H1 (cell line): Measurements from ENCODE around the gene CACNG4. TPM values are rescaled to one million over a fixed set of nuclear protein-coding genes. Genes with fewer than 3 reads are reported as not detected.

ENCODE experiments used
- CTCF ChIA-PET: fragments of 300-600 bp; sonication (Branson Sonifier 250); formaldehyde crosslinking; loops from one replicate; lab custom pipeline; 2021; ENCODE audit not compliant: partially characterized antibody; lab: Charles Lee
- POLR2A ChIA-PET: fragments of 300-600 bp; sonication (Branson Sonifier 250); formaldehyde crosslinking; loops from one replicate; lab custom pipeline; 2021; ENCODE audit warnings: inconsistent platforms; ENCODE audit not compliant: partially characterized antibody; lab: Charles Lee
- DNase-seq, 2 experiments: peaks; one replicate each; pipeline versions ENCODE4 v3.0.0 to v3.0.0-alpha.2; 2010 to 2022; ENCODE audit warnings: low spot score in 2 of 2, low read depth in 1 of 2, mixed read lengths in 1 of 2
- FAIRE-seq: peaks from 2 replicates; lab custom pipeline; 2011; peaks lifted over from hg19 to GRCh38; lab: Jason Lieb, UNC
- H2AFZ ChIP-seq: 2 replicates; pipeline ENCODE4 v1.8.1; 2012; ENCODE audit warnings: low read length, inconsistent platforms
- H2AK5ac ChIP-seq: 2 replicates; pipeline ENCODE4 v1.6.1; 2013; ENCODE audit warnings: low read depth, low read length
- H2BK120ac ChIP-seq: replicated peaks from 2 replicates; pipeline ENCODE3; 2013; ENCODE audit warnings: low read depth, low read length, inconsistent platforms
- H2BK12ac ChIP-seq: 2 replicates; pipeline ENCODE4 v1.6.1; 2013; ENCODE audit warnings: low read depth, low read length
- H2BK15ac ChIP-seq: 2 replicates; pipeline ENCODE4 v1.6.1; 2013; ENCODE audit warnings: low read length
- H2BK20ac ChIP-seq: 2 replicates; pipeline ENCODE4 v1.6.1; 2013; ENCODE audit warnings: low read length
- H2BK5ac ChIP-seq: 2 replicates; pipeline ENCODE4 v1.6.1; 2013; ENCODE audit warnings: low read depth, low read length
- H3K14ac ChIP-seq: 2 replicates; pipeline ENCODE4 v1.6.1; 2013; ENCODE audit warnings: inconsistent platforms; ENCODE audit not compliant: insufficient read length
- H3K18ac ChIP-seq: 2 replicates; pipeline ENCODE4 v1.6.1; 2013; ENCODE audit warnings: low read length; ENCODE audit errors: extremely low read depth
- H3K23ac ChIP-seq: 2 replicates; pipeline ENCODE4 v1.6.1; 2013; ENCODE audit warnings: inconsistent platforms; ENCODE audit not compliant: insufficient read length
- H3K23me2 ChIP-seq: 2 replicates; pipeline ENCODE4 v1.6.1; 2013; ENCODE audit warnings: low read depth, low read length
- H3K27ac ChIP-seq: 2 replicates; pipeline ENCODE4 v1.6.1; 2011; ENCODE audit warnings: low read depth, low read length, inconsistent platforms
- H3K27me3 ChIP-seq, 4 experiments: replicated peaks in 1 of 4; 1 replicate in 1 of 4; 2 replicates in 3 of 4; pipeline versions ENCODE4 v1.6.1 to v1.8.1; 2011 to 2013; ENCODE audit warnings: low read length in 3 of 4, mild to moderate bottlenecking in 3 of 4, inconsistent platforms in 2 of 4, mixed read lengths in 2 of 4, moderate library complexity in 1 of 4; ENCODE audit not compliant: control insufficient read depth in 3 of 4, insufficient read depth in 3 of 4; ENCODE audit errors: extremely low read depth in 1 of 4
- H3K36me3 ChIP-seq, 4 experiments: 2 replicates each; pipeline versions ENCODE4 v1.6.1 to v1.8.1; 2011 to 2013; ENCODE audit warnings: mild to moderate bottlenecking in 4 of 4, low read length in 3 of 4, moderate library complexity in 2 of 4, control low read depth in 1 of 4, inconsistent platforms in 1 of 4; ENCODE audit not compliant: insufficient read depth in 4 of 4, control insufficient read depth in 2 of 4
- H3K4ac ChIP-seq: replicated peaks from 2 replicates; pipeline ENCODE3; 2013; ENCODE audit warnings: low read length, low read depth, mixed read lengths, inconsistent platforms; ENCODE audit not compliant: insufficient read length
- H3K4me1 ChIP-seq, 4 experiments: replicated peaks in 1 of 4; 1 replicate in 1 of 4; 2 replicates in 3 of 4; pipeline versions ENCODE4 v1.6.1 to v1.8.1; 2011 to 2013; ENCODE audit warnings: low read length in 3 of 4, inconsistent platforms in 2 of 4, mixed read lengths in 1 of 4; ENCODE audit not compliant: insufficient read depth in 4 of 4, control insufficient read depth in 3 of 4
- H3K4me2 ChIP-seq, 2 experiments: 2 replicates each; pipeline versions ENCODE4 v1.6.1 to v1.8.1; 2011 to 2013; ENCODE audit warnings: low read depth in 2 of 2, low read length in 2 of 2, control low read depth in 1 of 2, inconsistent platforms in 1 of 2, mild to moderate bottlenecking in 1 of 2; ENCODE audit not compliant: insufficient read depth in 1 of 2
- H3K4me3 ChIP-seq, 4 experiments: fragments of 200-600, 300-600 bp in 1 of 4; sonication (generic), shearing (Covaris generic), sonication (Bioruptor Twin) in 1 of 4; 2 replicates each; pipeline versions ENCODE4 v1.5.1 to v1.8.1; 2011 to 2016; ENCODE audit warnings: low read length in 4 of 4, low read depth in 3 of 4, control low read depth in 2 of 4, inconsistent platforms in 2 of 4, mild to moderate bottlenecking in 2 of 4, mixed read lengths in 1 of 4, moderate library complexity in 1 of 4; ENCODE audit not compliant: insufficient read depth in 2 of 4; ENCODE audit errors: extremely low read depth in 1 of 4
- H3K56ac ChIP-seq: replicated peaks from 2 replicates; pipeline ENCODE3; 2013; ENCODE audit warnings: low read depth, mild to moderate bottlenecking, mixed read lengths, low read length, inconsistent platforms; ENCODE audit not compliant: insufficient read length
- H3K79me1 ChIP-seq: 2 replicates; pipeline ENCODE4 v1.6.1; 2013; ENCODE audit warnings: low read depth, low read length, control low read depth
- H3K79me2 ChIP-seq, 2 experiments: 2 replicates each; pipeline versions ENCODE4 v1.6.1 to v1.8.1; 2012 to 2013; ENCODE audit warnings: low read length in 2 of 2, mild to moderate bottlenecking in 2 of 2, inconsistent platforms in 1 of 2; ENCODE audit not compliant: insufficient read depth in 2 of 2, control insufficient read depth in 1 of 2
- H3K9ac ChIP-seq, 4 experiments: replicated peaks in 1 of 4; 1 replicate in 1 of 4; 2 replicates in 3 of 4; pipeline versions ENCODE4 v1.6.1 to v1.8.1; 2011 to 2013; ENCODE audit warnings: low read depth in 3 of 4, low read length in 3 of 4, control low read depth in 2 of 4, mild to moderate bottlenecking in 2 of 4, moderate library complexity in 2 of 4, inconsistent platforms in 1 of 4; ENCODE audit errors: extremely low read depth in 1 of 4
- H3K9me3 ChIP-seq, 2 experiments: 2 replicates each; pipeline versions ENCODE4 v1.6.1 to v1.8.1; 2012 to 2013; ENCODE audit warnings: mild to moderate bottlenecking in 2 of 2, moderate library complexity in 2 of 2, control low read depth in 1 of 2, inconsistent platforms in 1 of 2, low read depth in 1 of 2, low read length in 1 of 2, mixed read lengths in 1 of 2; ENCODE audit not compliant: insufficient read depth in 2 of 2
- H4K20me1 ChIP-seq, 2 experiments: replicated peaks in 1 of 2; 2 replicates each; pipeline versions ENCODE3 to v1.8.1; 2011 to 2013; ENCODE audit warnings: inconsistent platforms in 2 of 2, low read length in 2 of 2, mild to moderate bottlenecking in 1 of 2; ENCODE audit not compliant: insufficient read depth in 2 of 2, control insufficient read depth in 1 of 2
- H4K5ac ChIP-seq: 2 replicates; pipeline ENCODE4 v1.6.1; 2013; ENCODE audit warnings: low read length, low read depth, mixed read lengths, inconsistent platforms; ENCODE audit not compliant: insufficient read length
- H4K8ac ChIP-seq: 2 replicates; pipeline ENCODE4 v1.8.0; 2013; ENCODE audit warnings: mild to moderate bottlenecking, moderate library complexity, low read length, inconsistent platforms; ENCODE audit not compliant: insufficient read depth; ENCODE audit errors: extremely low read depth
- H4K91ac ChIP-seq: replicated peaks from 2 replicates; pipeline ENCODE3; 2013; ENCODE audit warnings: low read length, mixed read lengths, inconsistent platforms; ENCODE audit not compliant: insufficient read length
- BRCA1 ChIP-seq: IDR thresholded peaks from 2 replicates; pipeline ENCODE4 v1.6.1; 2012; ENCODE audit warnings: low read depth, low read length, improper control_type of control experiment
- CHD1 ChIP-seq: IDR thresholded peaks from 2 replicates; pipeline ENCODE4 v1.6.1; 2012; ENCODE audit warnings: low read depth, low read length, improper control_type of control experiment
- GABPA ChIP-seq: IDR thresholded peaks from 2 replicates; pipeline ENCODE4 v1.6.1; 2011; ENCODE audit warnings: mild to moderate bottlenecking, low read length, moderate library complexity, borderline replicate concordance; ENCODE audit not compliant: insufficient read depth
- JUND ChIP-seq: IDR thresholded peaks from 2 replicates; pipeline ENCODE4 v1.6.1; 2011; ENCODE audit warnings: mild to moderate bottlenecking, improper control_type of control experiment, low read length
- KDM5A ChIP-seq: fragments of 200-600 bp; IDR thresholded peaks from 2 replicates; pipeline ENCODE4 v1.7.1; 2012; ENCODE audit warnings: mild to moderate bottlenecking, low read length, inconsistent platforms, mixed read lengths
- NANOG ChIP-seq: IDR thresholded peaks from 2 replicates; pipeline ENCODE4 v1.6.1; 2011; ENCODE audit warnings: low read length, low read depth, mild to moderate bottlenecking, inconsistent platforms; ENCODE audit not compliant: insufficient read depth, poor library complexity, severe bottlenecking
- SAP30 ChIP-seq: fragments of 300-600 bp; sonication (generic); IDR thresholded peaks from 2 replicates; pipeline ENCODE4 v1.7.1; 2012; ENCODE audit warnings: low read length, moderate library complexity, mild to moderate bottlenecking, inconsistent platforms; ENCODE audit not compliant: insufficient read depth, insufficient replicate concordance
- SIX5 ChIP-seq: IDR thresholded peaks from 2 replicates; pipeline ENCODE4 v1.6.1; 2011; ENCODE audit warnings: mild to moderate bottlenecking, low read depth, low read length
- SRF ChIP-seq: IDR thresholded peaks from 2 replicates; pipeline ENCODE4 v1.6.1; 2011; ENCODE audit warnings: mild to moderate bottlenecking, low read depth, low read length, moderate library complexity
- WGBS, 2 experiments: shearing (Covaris generic) in 1 of 2; methylation state at CpG; one replicate each; pipeline versions ENCODE4 v1.1.6 to v1.1.7; 2013 to 2015; ENCODE audit warnings: low lambda C conversion rate in 2 of 2, mixed read lengths in 2 of 2, inconsistent platforms in 1 of 2, low coverage in 1 of 2, missing lambda C conversion rate in 1 of 2; ENCODE audit not compliant: insufficient replicate concordance in 2 of 2, insufficient coverage in 1 of 2, insufficient read length in 1 of 2; ENCODE audit errors: extremely low coverage in 1 of 2, missing lambda C conversion rate in 1 of 2; 5-methylcytosine and 5-hydroxymethylcytosine counted together
- polyA plus RNA-seq, 7 experiments: library from polyadenylated mRNA; depleted of rRNA in 3 of 7; stranded (reverse) in 5 of 7; unstranded in 2 of 7; fragments of >200 nt in 5 of 7; fragments of 200-250 nt in 2 of 7; gene quantifications; 1 replicate in 5 of 7; 2 replicates in 1 of 7; 4 replicates in 1 of 7; pipeline versions ENCODE4 v1.2.1 to v1.2.3, GENCODE V29; 2011 to 2013; ENCODE audit warnings: missing spikeins in 2 of 7, mixed read lengths in 2 of 7
- total RNA-seq: library from RNA; stranded (reverse); fragmentation: NEBNext Ultra II Directional; extraction: Animal tissue kit (Norgen Biotek cat#: 25700); gene quantifications from 2 replicates; pipeline ENCODE4 v1.2.1, GENCODE V29; 2021
- TF ChIP-seq, protein P1 (sequence below): IDR thresholded peaks from 2 replicates; pipeline ENCODE4 v1.6.1; 2012; ENCODE audit warnings: inconsistent platforms
- TF ChIP-seq, protein P2 (sequence below): IDR thresholded peaks from 2 replicates; pipeline ENCODE4 v1.6.1; 2012; ENCODE audit warnings: inconsistent platforms

CACNG4 gene
- total and polyA plus RNA-seq, 2 of the 8 experiments (the other 6 are each of a cell fraction or from before 2014, with no cell fraction given): 3.6 to 5.6 TPM

DNA sequence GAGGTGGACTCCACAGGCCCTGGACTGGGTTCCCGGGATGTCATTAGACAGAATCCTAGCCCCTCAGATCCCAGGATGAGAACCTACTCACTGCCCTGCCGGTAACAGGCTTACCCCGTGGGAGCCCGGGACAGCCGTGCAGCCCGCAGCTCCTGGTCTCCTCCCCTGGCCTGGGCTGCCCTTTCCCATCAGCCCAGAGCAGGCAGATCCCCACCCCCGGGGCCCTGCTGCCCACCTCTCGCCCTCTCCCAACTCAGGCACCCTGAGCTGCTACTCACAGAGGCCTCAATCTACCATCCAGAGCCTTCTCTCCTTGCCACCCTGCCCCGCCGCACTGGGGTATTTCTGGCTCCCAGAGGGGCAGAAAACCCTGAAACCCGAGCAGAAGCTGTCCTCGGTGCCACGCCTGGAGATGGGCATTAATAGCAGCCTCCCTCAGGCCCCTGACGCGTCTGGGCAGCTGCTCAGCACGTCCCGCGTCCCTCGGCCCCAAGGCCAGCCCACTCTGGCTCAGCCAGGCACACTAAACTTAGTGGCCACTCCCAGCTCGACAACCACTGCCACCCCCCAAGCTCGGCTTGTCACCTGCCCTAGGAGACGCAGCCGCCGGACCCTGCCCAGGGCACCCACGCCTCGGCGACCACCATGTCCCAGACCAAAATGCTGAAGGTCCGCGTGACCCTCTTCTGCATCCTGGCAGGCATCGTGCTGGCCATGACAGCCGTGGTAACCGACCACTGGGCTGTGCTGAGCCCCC lies 79.7 kb downstream of the CACNG4 start, which contains the start of gene CACNG1:
CACNG1 (plus strand) TSS at position 539 of the 757 bp plus-strand sequence; CDS start at position 646, 107 bp downstream.
- H3K18ac ChIP-seq: no peak within 1 kb of the TSS; the same call in 1 of the 2 replicates
- DNase-seq: no peak
- no peak within 1 kb of the TSS for H2AFZ ChIP-seq
- no peak for TF ChIP-seq JUND
- TF ChIP-seq KDM5A: no peak
- TF ChIP-seq, protein P1, sequence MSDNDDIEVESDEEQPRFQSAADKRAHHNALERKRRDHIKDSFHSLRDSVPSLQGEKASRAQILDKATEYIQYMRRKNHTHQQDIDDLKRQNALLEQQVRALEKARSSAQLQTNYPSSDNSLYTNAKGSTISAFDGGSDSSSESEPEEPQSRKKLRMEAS: no peak
- TF ChIP-seq BRCA1: no peak
- TF ChIP-seq NANOG: no peak
- TF ChIP-seq SAP30: no peak
- no peak for TF ChIP-seq SRF
- TF ChIP-seq GABPA: no peak
- no peak for TF ChIP-seq SIX5
- TF ChIP-seq, protein P2, sequence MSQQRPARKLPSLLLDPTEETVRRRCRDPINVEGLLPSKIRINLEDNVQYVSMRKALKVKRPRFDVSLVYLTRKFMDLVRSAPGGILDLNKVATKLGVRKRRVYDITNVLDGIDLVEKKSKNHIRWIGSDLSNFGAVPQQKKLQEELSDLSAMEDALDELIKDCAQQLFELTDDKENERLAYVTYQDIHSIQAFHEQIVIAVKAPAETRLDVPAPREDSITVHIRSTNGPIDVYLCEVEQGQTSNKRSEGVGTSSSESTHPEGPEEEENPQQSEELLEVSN: no peak
- TF ChIP-seq CHD1: no peak

More for the DNA sequence above, 79.7 kb downstream of the CACNG4 start, which contains the start of gene CACNG1:
- no peak within 1 kb of the TSS for H2BK5ac ChIP-seq
- H3K4ac ChIP-seq: no peak within 1 kb of the TSS
- H4K5ac ChIP-seq: no peak within 1 kb of the TSS
- no peak within 1 kb of the TSS for H3K4me3 ChIP-seq
- H2BK120ac ChIP-seq: no peak within 1 kb of the TSS
- no peaks in the 10 kb centered on the region for H3K27me3 ChIP-seq
- H2AK5ac ChIP-seq: no peak within 1 kb of the TSS
- H3K56ac ChIP-seq: no peak within 1 kb of the TSS
- H3K4me1 ChIP-seq: no peaks in the 10 kb centered on the region
- no peak within 1 kb of the TSS for H3K14ac ChIP-seq
- no peaks in the 10 kb centered on the region for H3K79me1 ChIP-seq
- peak within 1 kb of the TSS; percentile 29 for H4K8ac ChIP-seq
- H4K91ac ChIP-seq: no peak within 1 kb of the TSS
- no peak within 1 kb of the TSS for H3K4me2 ChIP-seq
- WGBS, 2 experiments: 89% methylated on average over 29 of the region's 32 CpGs; no CpG with 5 or more reads in 1 of the 2 experiments
- H3K79me2 ChIP-seq: no peaks in the 10 kb centered on the region
- no peaks in the 10 kb centered on the region for H3K23me2 ChIP-seq
- no peaks in the 10 kb centered on the region; a peak in 1 of 8 replicates for H3K36me3 ChIP-seq
- ChIA-PET CTCF (interaction anchor here (0.9 to 1.6 kb wide), 6 partner anchors 11 to 290 kb away, joined by 3 to 4 read pairs (median 3); no protein-coding TSS in a partner anchor), POLR2A (interaction anchor here (0.7 to 1.4 kb wide), 3 partner anchors 11 to 92 kb away, joined by 3 to 4 read pairs (median 3); no protein-coding TSS in a partner anchor)
- H3K23ac ChIP-seq: no peak within 1 kb of the TSS
- H2BK15ac ChIP-seq: no peak within 1 kb of the TSS
- no peak within 1 kb of the TSS for H3K9ac ChIP-seq
- no peak within 1 kb of the TSS for H2BK12ac ChIP-seq
- H4K20me1 ChIP-seq: no peaks in the 10 kb centered on the region
- no peak within 1 kb of the TSS for H3K27ac ChIP-seq
- no peak within 1 kb of the TSS for H2BK20ac ChIP-seq
- FAIRE-seq: no peak
- peaks cover 6 to 10% of the 10 kb centered on the region in 2 experiments; a peak in 2 of 4 replicates for H3K9me3 ChIP-seq
